Heart right ventricle (tissue), 16 donors: ENCODE results near the gene PRDM4. TPM values are rescaled to one million over a fixed set of nuclear protein-coding genes. Genes with fewer than 3 reads are reported as not detected.
A peak's percentile ranks its signal among the peaks of the same experiment; 100 is the strongest.

ENCODE experiments used
- ATAC-seq, 8 donors: fragments of 200-7000 bp; cut with Tn5 transposase; one replicate each; pipeline ENCODE4 v1.9.1; 2020; ENCODE audit warnings: mild to moderate bottlenecking in 8 of 8, moderate library complexity in 8 of 8, moderate number of reproducible peaks in 1 of 8
- DNase-seq, 2 donors: peaks; one replicate each; pipeline ENCODE4 v3.0.0-alpha.2; 2020
- H3K27ac ChIP-seq, 10 donors: fragments of 200-600 bp; sonication (generic) in 2 of 10; one replicate each; pipeline versions ENCODE4 v1.5.0 to v1.8.0; 2020 to 2022; ENCODE audit warnings: mild to moderate bottlenecking in 3 of 10
- H3K27me3 ChIP-seq, 7 donors: fragments of 200-600 bp; one replicate each; pipeline ENCODE4 v1.8.0; 2021 to 2022; ENCODE audit warnings: mild to moderate bottlenecking in 2 of 7
- H3K36me3 ChIP-seq, 9 donors: fragments of 200-600 bp; sonication (generic) in 1 of 9; one replicate each; pipeline versions ENCODE4 v1.5.0 to v1.8.0; 2020 to 2022; ENCODE audit warnings: mild to moderate bottlenecking in 2 of 9
- H3K4me1 ChIP-seq, 9 donors: fragments of 200-600 bp; sonication (generic) in 1 of 9; one replicate each; pipeline versions ENCODE4 v1.5.0 to v1.8.0; 2020 to 2022; ENCODE audit warnings: mild to moderate bottlenecking in 4 of 9
- H3K4me3 ChIP-seq, 10 donors: fragments of 200-600 bp; sonication (generic) in 2 of 10; one replicate each; pipeline versions ENCODE4 v1.5.0 to v1.8.0; 2020 to 2022; ENCODE audit warnings: mild to moderate bottlenecking in 7 of 10, moderate library complexity in 2 of 10
- H3K9me3 ChIP-seq, 11 donors: fragments of 200-600 bp in 10 of 11; sonication (generic) in 2 of 11; one replicate each; pipeline versions ENCODE4 v1.5.0 to v1.8.0; 2013 to 2022; ENCODE audit warnings: mild to moderate bottlenecking in 2 of 11, control low read depth in 1 of 11, moderate library complexity in 1 of 11
- WGBS, 2 donors: extraction: QIAGEN DNeasy Blood & Tissue Kit; methylation state at CpG; one replicate each; pipeline ENCODE4 v1.1.7; 2013; ENCODE audit warnings: inconsistent platforms in 1 of 2; 5-methylcytosine and 5-hydroxymethylcytosine counted together
- intact Hi-C, 10 donors: fragments of 100-400 bp; cut with DNase I; formaldehyde crosslinking; loops; one replicate each; pipeline versions ENCODE4 v1.11.1 to v1.14.2; 2022
- polyA plus RNA-seq, 2 donors: library from polyadenylated mRNA; stranded (reverse); fragments of 200-250 nt; gene quantifications; one replicate each; pipeline ENCODE4 v1.2.3, GENCODE V29; 2013
- total RNA-seq, 10 donors: library from RNA; stranded (reverse); fragmentation: NEBNext Ultra II Directional in 3 of 10; extraction: Animal tissue kit (Norgen Biotek cat#: 25700) in 3 of 10; gene quantifications; one replicate each; pipeline versions ENCODE4 v1.2.1 to v1.2.4, GENCODE V29; 2021 to 2023
- TF ChIP-seq, protein P1 (sequence below), 9 donors: fragments of 200-600 bp; sonication (generic) in 2 of 9; IDR thresholded peaks; one replicate each; pipeline versions ENCODE4 v1.5.0 to v1.8.0; 2021 to 2022; ENCODE audit warnings: antibody characterized with exemption in 9 of 9, mild to moderate bottlenecking in 5 of 9, moderate library complexity in 1 of 9
- donor health status: Arrhythmogenic right ventricular cardiomyopathy.
- donor health status: ischemic (EF 13 %, LVEDD 7.1; RV severe dilation, severe dysfunction).
- donor health status: healthy with polysubstance abuse.
- donor health status: DM: no; HTN: yes; CAD: no.
- donor health status: DM: no; HTN: no; CAD: no.
- donor health status: ischemic (EF 25% LVEDD 6.9; RV normal size, moderate dysfunction).
- donor health status: ischemic (EF 25% LVEDD 5.7; RV mildly dilated, moderate dysfunction).
- donor health status: healthy.
- donor health status: DM: yes; HTN: yes; CAD: no.
- donor health status: Ischemic cardiomyopathy.
- donor health status: ischemic (EF 35%, LVEDD 5.7; RV mildly dilated, moderate dysfunction).
- donor health status: nonischemic (EF 11% LVEDD 7.7; RV severe dilation, severe dysfunction).
- donor health status: DM: yes; HTN: yes; CAD: no.
- donor health status: PGD.
- donor health status: ischemic (EF 29% LVEDD 5.4; RV normal size, mild dysfunction).
- donor health status: nonischemic (EF 23%, LVEDD 6.1; RV moderate dilation, normal function).

Gene PRDM4
- total and polyA plus RNA-seq, 12 donors = 6.1 to 15.4 (median 12.2) TPM

DNA sequence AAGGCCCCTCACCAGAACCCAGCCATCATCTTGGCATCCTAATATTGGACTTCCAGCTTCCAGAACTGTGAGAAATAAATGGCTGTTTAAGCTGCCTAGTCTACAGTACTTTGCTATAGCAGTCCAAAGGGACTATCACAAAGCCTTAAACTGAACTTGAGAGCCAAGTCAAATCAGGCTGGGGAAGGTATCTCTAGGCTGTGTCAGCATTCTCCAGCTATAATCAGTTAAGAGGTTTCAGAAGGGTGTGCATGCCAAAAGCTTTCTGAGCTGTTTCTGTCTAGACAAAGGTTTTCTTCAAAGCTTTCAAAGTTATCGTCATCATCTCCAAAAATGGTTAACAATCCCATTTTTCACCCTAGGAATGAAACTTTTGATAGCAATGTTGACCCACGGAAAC is 21.1 kb upstream of the PRDM4 start:
- no peaks in the 10 kb centered on the region for H3K9me3 ChIP-seq
- no peak for DNase-seq
- H3K4me1 ChIP-seq = peaks cover 0 to 31% (median 0%) of the 10 kb centered on the region in 9 donors
- no peak overlapping the region for H3K27ac ChIP-seq
- intact Hi-C loops = no loop called here
- TF ChIP-seq, protein P1, sequence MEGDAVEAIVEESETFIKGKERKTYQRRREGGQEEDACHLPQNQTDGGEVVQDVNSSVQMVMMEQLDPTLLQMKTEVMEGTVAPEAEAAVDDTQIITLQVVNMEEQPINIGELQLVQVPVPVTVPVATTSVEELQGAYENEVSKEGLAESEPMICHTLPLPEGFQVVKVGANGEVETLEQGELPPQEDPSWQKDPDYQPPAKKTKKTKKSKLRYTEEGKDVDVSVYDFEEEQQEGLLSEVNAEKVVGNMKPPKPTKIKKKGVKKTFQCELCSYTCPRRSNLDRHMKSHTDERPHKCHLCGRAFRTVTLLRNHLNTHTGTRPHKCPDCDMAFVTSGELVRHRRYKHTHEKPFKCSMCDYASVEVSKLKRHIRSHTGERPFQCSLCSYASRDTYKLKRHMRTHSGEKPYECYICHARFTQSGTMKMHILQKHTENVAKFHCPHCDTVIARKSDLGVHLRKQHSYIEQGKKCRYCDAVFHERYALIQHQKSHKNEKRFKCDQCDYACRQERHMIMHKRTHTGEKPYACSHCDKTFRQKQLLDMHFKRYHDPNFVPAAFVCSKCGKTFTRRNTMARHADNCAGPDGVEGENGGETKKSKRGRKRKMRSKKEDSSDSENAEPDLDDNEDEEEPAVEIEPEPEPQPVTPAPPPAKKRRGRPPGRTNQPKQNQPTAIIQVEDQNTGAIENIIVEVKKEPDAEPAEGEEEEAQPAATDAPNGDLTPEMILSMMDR (IDR thresholded peaks at IDR 0.05) = no peak
- ATAC-seq = no peak
- no peaks in the 10 kb centered on the region for H3K36me3 ChIP-seq
- no peak overlapping the region for H3K4me3 ChIP-seq
- 61 to 75% methylated on average over 2 of the region's 2 CpGs for WGBS, 2 donors
- H3K27me3 ChIP-seq = peaks cover 0 to 29% (median 9%) of the 10 kb centered on the region in 7 donors

DNA sequence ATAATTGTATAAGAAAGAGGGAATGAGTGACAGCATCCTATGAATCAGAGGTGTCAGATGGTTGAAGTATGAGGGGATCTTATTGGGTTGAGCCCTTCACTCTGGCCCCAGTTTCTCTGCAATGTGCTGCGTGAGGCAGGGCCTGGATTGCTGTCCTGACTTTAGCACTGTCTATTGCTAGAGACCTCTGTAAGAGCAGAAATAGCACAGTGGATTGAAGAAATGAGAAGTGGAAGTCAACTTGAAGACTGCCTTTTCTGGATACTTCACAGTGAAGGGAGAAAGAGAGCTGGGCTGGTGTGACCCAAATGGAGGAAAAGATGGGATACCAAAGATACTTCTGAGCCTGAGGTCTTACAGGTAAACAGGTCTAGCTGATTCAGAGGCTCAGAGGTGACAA is 19.4 kb upstream of the PRDM4 start:
- H3K4me1 ChIP-seq = peaks cover 0 to 34% (median 0%) of the 10 kb centered on the region in 9 donors

DNA sequence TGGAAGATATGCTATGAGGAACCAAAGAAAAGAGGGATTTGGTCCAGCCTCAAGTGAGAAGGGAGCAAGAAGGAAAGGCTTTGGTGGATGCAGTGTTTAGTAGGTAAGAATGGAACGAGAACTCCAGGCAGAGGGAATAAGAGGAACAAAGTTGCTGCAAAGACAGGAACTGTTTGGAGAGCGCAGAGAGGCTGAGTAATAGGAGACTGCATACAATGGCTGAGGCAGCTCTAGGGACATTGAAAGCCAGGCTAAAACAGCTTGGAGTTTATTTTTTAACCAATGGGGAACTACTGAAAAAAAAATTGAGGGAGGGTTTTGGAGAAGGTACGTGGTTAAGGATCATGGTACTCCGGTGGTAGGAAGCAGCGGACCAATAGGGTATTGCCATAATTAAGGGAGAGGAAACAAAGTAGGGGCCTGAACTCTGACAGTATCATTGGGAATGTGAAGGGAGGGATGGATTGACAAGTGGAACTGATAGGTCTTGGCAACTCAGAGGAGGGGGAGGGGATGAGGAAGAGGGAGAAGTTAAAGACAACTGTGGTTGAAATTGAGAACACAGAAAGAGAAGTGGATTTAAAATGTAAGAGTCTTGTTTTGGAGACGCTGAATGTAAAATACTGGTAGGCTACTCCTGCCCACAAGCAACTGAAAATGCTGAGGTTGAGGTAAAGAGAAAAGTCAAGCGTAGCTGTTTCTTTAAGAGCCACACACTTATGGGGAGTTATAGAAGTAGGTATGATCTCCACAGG is 18.3 kb upstream of the PRDM4 start:
- 69 to 75% methylated on average over 7 of the region's 7 CpGs for WGBS, 2 donors
- TF ChIP-seq, protein P1 (IDR thresholded peaks at IDR 0.05) = no peak
- Histone ChIP-seq H3K27ac (peak overlapping the region in 1 of 10 donors; percentile 69), H3K27me3 (peaks cover 12 to 56% (median 37%) of the 10 kb centered on the region in 7 donors), H3K36me3 (no peaks in the 10 kb centered on the region), H3K4me3 (no peak overlapping the region), H3K4me1 (peaks cover 0 to 37% (median 0%) of the 10 kb centered on the region in 9 donors), H3K9me3 (no peaks in the 10 kb centered on the region)
- intact Hi-C loops = no loop called here
- peak in 6 of 8 donors; percentile 30 to 61 (median 58) for ATAC-seq
- peak in 1 of 2 donors; percentile 15 for DNase-seq

More for the DNA sequence above, 19.4 kb upstream of the PRDM4 start:
- peak overlapping the region in 1 of 10 donors; percentile 69 for H3K27ac ChIP-seq
- no peaks in the 10 kb centered on the region for H3K36me3 ChIP-seq
- TF ChIP-seq, protein P1 (IDR thresholded peaks at IDR 0.05) = no peak
- WGBS, 2 donors = 45 to 93% methylated on average over 1 of the region's 1 CpG
- H3K4me3 ChIP-seq = no peak overlapping the region
- no peak for DNase-seq
- peaks cover 9 to 46% (median 26%) of the 10 kb centered on the region in 7 donors for H3K27me3 ChIP-seq
- H3K9me3 ChIP-seq = no peaks in the 10 kb centered on the region
- no peak for ATAC-seq
- intact Hi-C loops = no loop called here

DNA sequence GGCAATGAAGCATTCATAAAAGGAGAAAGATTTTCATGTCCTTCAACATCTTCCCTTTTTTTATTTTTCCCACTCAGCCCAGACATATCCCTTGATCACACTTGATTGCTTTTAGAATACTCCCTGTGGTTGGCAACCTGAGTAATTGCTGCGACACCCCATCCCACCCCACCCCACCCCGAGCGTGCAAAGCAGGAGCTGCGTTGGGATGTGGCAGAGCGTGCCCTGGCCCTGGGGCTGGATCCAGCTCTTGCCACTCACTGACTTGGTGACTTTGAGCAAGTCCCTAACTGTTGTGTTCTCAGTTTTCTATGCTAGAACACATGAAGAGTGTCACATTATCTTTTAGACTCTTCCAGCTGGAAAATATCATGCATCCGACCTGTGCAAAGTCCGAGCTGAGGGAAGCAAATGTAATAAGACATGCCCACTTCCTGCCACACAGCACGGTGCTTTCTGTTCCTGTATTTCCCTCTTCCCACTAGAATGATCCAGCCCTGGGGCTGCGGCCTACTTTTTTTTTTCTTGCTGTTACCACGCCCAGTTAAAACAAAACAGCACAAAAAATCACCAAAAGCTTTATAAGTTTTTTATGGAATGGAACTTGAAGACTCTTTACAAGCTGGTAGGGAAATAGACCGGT is 17.6 kb upstream of the PRDM4 start:
- DNase-seq (no peak), ATAC-seq (peak in 1 of 8 donors; percentile 71)
- 55 to 68% methylated on average over 11 of the region's 11 CpGs for WGBS, 2 donors
- peaks cover 12 to 59% (median 44%) of the 10 kb centered on the region in 7 donors for H3K27me3 ChIP-seq
- peaks cover 0 to 30% (median 0%) of the 10 kb centered on the region in 9 donors for H3K4me1 ChIP-seq
- H3K36me3 ChIP-seq = no peaks in the 10 kb centered on the region
- TF ChIP-seq, protein P1 (IDR thresholded peaks at IDR 0.05) = no peak
- intact Hi-C loops = no loop called here
- H3K4me3 ChIP-seq = no peak overlapping the region
- peak overlapping the region in 1 of 10 donors; percentile 69 for H3K27ac ChIP-seq
- H3K9me3 ChIP-seq = no peaks in the 10 kb centered on the region
